ENCODE data around the gene APOA1.

APOA1 gene

DNA sequence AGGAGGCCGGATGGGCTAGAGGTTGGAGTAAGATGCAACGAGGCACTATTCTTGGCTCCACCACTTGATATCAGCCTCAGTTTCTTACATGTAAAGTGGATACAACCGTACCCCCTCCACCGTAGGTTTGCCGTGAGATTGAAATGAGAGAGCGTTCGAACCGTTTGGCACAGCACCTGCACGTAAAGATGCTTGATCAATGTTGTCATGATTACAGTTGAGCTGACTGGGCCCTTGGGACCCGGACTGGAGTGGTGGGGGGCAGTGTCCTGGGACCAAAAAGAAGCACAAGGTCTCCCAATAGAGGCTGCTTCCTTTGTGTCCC lies 4.0 kb downstream of the APOA1 start:
- no peak for DNase-seq

DNA sequence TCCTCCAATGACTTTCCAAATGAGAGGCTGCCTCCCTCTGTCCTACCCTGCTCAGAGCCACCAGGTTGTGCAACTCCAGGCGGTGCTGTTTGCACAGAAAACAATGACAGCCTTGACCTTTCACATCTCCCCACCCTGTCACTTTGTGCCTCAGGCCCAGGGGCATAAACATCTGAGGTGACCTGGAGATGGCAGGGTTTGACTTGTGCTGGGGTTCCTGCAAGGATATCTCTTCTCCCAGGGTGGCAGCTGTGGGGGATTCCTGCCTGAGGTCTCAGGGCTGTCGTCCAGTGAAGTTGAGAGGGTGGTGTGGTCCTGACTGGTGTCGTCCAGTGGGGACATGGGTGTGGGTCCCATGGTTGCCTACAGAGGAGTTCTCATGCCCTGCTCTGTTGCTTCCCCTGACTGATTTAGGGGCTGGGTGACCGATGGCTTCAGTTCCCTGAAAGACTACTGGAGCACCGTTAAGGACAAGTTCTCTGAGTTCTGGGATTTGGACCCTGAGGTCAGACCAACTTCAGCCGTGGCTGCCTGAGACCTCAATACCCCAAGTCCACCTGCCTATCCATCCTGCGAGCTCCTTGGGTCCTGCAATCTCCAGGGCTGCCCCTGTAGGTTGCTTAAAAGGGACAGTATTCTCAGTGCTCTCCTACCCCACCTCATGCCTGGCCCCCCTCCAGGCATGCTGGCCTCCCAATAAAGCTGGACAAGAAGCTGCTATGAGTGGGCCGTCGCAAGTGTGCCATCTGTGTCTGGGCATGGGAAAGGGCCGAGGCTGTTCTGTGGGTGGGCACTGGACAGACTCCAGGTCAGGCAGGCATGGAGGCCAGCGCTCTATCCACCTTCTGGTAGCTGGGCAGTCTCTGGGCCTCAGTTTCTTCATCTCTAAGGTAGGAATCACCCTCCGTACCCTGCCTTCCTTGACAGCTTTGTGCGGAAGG lies 4.8 kb downstream of the APOA1 start:
- no peak for DNase-seq

DNA sequence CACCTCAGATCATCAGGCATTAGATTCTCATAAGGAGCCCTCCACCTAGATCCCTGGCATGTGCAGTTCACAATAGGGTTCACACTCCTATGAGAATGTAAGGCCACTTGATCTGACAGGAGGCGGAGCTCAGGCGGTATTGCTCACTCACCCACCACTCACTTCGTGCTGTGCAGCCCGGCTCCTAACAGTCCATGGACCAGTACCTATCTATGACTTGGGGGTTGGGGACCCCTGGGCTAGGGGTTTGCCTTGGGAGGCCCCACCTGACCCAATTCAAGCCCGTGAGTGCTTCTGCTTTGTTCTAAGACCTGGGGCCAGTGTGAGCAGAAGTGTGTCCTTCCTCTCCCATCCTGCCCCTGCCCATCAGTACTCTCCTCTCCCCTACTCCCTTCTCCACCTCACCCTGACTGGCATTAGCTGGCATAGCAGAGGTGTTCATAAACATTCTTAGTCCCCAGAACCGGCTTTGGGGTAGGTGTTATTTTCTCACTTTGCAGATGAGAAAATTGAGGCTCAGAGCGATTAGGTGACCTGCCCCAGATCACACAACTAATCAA lies 5.6 kb downstream of the APOA1 start:
- no peak for DNase-seq

DNA sequence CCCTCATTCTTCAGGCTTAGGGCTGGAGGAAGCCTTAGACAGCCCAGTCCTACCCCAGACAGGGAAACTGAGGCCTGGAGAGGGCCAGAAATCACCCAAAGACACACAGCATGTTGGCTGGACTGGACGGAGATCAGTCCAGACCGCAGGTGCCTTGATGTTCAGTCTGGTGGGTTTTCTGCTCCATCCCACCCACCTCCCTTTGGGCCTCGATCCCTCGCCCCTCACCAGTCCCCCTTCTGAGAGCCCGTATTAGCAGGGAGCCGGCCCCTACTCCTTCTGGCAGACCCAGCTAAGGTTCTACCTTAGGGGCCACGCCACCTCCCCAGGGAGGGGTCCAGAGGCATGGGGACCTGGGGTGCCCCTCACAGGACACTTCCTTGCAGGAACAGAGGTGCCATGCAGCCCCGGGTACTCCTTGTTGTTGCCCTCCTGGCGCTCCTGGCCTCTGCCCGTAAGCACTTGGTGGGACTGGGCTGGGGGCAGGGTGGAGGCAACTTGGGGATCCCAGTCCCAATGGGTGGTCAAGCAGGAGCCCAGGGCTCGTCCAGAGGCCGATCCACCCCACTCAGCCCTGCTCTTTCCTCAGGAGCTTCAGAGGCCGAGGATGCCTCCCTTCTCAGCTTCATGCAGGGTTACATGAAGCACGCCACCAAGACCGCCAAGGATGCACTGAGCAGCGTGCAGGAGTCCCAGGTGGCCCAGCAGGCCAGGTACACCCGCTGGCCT lies 7.1 kb downstream of the APOA1 start:
- no peak for DNase-seq

DNA sequence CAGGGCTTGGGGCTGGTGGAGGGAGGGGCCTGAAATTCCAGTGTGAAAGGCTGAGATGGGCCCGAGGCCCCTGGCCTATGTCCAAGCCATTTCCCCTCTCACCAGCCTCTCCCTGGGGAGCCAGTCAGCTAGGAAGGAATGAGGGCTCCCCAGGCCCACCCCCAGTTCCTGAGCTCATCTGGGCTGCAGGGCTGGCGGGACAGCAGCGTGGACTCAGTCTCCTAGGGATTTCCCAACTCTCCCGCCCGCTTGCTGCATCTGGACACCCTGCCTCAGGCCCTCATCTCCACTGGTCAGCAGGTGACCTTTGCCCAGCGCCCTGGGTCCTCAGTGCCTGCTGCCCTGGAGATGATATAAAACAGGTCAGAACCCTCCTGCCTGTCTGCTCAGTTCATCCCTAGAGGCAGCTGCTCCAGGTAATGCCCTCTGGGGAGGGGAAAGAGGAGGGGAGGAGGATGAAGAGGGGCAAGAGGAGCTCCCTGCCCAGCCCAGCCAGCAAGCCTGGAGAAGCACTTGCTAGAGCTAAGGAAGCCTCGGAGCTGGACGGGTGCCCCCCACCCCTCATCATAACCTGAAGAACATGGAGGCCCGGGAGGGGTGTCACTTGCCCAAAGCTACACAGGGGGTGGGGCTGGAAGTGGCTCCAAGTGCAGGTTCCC lies 7.8 kb downstream of the APOA1 start, which contains the start of gene APOC3:
Gene APOC3, plus strand, starts transcription at position 383 of the 659 bp plus-strand sequence. CDS start 676 bp downstream, outside the sequence.
- DNase-seq, result no peak

DNA sequence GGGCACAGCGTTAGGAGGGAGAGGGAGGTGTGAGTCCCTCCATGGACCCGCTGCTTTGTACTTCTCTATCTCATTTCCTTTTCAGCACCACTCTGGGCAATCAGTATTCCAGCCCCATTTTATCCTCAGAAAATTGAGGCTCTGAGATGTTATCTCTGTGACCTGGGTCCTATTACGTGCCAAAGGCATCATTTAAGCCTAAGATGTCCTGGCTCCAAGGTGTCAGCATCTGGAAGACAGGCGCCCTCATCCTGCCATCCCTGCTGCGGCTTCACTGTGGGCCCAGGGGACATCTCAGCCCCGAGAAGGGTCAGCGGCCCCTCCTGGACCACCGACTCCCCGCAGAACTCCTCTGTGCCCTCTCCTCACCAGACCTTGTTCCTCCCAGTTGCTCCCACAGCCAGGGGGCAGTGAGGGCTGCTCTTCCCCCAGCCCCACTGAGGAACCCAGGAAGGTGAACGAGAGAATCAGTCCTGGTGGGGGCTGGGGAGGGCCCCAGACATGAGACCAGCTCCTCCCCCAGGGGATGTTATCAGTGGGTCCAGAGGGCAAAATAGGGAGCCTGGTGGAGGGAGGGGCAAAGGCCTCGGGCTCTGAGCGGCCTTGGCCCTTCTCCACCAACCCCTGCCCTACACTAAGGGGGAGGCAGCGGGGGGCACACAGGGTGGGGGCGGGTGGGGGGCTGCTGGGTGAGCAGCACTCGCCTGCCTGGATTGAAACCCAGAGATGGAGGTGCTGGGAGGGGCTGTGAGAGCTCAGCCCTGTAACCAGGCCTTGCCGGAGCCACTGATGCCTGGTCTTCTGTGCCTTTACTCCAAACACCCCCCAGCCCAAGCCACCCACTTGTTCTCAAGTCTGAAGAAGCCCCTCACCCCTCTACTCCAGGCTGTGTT lies 8.5 kb downstream of the APOA1 start:
- no peak for DNase-seq

DNA sequence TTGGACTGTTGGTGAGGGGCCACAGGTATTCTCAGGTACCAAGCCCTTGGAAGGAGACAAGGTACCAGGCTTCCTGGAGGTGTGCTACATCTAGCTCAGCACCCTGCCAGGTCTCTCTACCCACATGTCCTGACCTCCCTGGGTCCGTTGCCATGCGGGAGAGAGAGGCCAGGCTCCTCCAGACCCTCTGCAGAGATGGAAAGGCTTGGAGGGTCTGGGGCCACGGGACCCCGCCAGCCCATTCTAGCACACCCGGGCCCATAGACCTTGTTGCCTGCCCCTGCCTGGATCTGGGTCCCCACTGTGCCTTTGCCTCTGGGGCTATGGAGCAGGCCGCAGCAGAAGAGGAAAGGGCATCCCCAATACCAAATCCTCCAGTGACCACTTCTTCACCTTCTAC lies 10.0 kb downstream of the APOA1 start:
- DNase-seq, result no peak

DNA sequence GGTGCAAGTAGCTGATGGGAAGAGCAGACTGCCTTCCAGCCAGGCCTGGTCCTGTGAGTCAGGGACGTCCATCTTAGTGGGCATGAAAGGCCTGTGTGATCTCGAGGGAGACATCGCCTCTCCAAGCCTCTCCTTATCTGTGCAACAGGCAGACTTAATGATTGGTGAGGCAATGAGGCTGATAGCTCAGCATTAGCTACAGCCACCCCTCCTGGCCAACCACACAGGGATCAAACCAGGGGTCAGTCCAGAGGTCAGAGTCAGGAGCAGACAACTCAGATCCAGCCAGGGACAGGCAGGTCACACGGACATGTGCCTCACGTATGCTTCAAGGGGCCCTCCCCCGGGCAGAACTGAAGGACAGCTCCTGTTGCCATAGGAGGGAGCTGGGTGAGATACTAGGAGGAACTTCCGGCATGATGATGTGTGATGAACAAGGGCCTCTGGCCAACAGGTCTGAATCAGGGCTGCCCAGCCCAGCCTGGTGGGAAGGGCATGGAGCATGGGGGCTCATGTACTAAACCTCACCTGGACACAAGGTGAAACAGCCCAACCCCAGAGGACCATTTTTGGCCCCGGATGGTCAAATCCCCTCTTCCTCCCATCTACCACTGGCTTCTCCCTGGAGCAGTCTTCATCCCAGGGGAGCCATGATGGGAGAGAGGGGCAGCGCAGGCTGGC lies 10.5 kb downstream of the APOA1 start:
- DNase-seq, result no peak

DNA sequence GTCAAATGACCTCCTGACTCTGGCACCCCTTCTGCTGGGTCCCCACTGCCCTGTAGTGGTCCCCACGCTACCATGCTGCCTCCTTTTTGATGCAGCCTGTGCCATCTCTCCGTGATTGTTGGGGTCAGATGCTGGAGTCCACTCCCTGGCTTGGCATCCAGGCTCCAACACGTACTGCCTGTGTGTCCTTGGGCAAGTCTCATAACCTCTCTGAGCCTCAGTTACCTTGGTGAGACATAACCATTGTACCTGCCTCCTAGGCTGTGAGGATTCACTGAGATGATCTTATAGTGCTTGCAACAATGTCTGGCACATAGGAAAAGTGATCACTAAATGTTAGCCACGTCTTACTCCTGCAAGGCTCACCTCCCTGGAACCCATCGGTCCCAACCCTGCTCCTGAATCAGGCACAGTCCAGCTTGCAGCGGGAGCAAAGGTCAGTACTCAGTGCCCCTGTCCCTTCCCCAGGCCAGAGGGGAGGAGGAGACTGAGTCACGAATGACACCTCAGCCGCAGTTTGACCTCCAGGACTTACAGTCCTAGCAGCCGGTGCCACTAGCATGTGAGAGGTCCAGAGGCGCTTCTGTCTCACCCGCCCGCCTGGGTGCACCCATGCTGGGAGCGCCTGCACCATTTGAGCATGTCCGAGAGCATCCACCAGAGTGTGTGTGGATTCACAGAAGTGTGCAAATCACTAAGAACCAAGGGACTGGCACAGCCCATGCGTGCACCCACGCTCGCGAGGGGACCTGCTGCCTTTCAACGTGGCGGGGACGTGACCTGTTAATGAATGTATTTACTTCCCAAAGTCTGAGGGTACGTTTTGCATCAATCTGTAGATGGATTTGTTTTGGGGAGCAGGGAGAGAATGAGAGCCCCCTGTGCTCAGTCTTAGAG lies 11.3 kb downstream of the APOA1 start:
- no peak for DNase-seq

DNA sequence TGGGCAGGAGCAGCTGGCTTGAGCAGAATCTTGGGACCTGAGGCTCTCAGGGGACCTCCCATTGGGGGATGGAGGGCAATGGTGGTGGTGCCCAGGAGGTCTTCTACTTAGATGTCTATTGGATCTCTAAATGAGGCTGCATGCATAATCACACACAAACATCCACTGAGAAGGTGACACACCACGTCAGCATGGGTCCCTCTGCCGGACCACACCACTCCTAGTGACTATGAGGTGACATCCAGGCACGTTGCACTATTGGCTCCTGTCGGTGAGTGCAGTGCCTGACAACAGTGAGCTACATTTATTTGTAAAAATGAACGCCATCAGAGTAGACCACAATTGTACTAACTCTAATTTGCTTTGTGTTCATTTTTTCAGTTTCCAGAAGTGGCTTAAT lies 12.0 kb downstream of the APOA1 start:
- DNase-seq, result no peak

DNA sequence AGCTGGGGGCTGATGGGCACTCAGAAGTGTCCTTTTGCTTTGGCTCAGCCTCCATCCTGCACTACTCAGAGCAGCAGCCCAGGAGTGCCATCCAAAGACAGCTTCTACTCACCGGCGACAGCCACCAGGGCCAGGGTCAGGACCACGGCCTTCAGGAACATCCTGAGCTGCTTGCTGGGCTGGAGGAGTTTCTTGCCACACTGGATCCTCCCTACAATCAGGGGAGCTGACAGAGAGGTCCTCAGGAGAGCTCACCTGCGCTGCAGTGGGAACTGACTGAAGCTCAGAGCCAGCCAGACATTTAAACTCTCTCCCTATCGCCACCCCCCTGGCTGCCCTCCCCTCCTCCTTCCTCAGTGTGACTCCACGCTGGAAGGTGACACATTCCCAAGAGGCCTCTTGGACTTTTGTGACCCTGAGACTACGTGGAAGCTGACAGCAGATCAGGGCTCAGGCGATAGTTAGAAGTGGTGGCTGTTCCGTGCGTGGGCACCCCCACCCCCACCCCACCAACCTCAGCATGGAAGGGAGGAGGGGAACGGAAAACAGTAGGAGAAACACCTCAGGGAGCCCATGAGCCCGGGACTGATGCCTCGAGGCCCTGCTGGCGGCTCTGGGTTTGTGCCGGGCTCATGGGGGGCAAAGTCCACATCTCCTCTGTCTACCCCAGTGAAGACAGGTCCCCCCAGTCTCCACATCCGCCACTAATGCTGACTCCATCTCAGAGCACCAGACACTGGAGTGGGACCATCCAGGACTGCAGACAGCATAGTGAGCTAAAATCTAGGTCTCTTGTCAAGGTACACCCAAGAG lies 14.2 kb downstream of the APOA1 start, which contains the start of gene APOA4:
Gene APOA4, minus strand, starts transcription at position 274 of the 813 bp plus-strand sequence. Its CDS starts 113 bp downstream, at position 161.
- no peak for DNase-seq

DNA sequence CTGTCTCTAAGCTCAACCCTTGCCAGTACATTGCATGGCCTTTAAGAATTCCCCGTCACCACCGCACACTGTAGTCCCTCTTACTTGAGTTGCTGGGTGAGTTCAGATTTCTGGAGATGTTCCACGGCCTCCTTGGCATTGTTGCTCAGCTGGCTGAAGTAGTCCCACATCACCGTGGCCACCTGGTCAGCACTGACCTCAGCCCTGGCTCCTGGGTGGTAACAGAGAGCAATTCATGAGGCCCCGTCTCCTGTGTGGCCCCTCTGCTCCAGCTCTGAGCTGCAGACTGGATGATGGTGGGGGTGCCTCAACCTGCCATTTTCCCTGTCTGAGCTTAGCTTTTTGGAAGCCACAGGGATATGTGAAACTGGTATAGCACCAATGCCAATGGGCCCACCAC lies 14.8 kb downstream of the APOA1 start:
- DNase-seq, result no peak

DNA sequence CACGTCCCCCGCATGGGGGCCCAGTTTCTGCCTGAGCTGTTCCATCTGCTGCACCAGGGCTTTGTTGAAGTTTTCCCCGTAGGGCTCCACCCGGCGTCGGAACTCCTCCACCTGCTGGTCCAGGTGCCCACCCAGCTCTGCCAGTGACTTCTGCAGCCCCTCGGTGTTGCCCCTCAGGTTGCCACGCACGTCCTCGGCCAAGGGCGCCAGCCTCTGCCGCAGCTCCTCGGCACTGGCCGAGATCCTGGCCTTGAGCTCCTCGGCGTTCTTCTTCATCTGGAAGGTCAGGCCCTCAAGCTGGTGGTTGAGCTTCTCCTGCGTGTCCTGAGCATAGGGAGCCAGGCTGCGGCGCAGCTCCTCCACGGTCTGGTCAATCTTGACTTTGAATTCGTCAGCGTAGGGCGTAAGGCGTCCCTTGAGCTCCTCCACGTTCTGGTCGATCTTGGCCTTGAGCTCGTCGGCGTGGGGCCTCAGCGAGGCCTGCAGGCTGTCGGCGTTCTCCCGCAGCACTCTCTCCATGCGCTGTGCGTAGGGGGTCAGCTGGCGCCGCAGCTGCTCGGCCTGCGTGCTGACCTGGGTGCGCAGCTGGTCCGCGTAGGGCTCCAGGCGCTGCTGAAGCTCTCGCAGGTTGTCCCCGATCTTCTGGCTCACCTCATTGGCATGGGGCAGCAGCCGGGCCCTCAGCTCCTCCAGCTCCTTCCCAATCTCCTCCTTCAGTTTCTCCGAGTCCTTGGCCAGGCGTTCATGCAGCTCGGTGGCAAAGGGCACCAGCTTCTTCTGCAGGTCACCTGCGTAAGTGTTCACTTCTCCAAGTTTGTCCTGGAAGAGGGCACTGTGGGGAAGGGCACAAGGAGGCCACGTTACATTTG lies 16.1 kb downstream of the APOA1 start:
- DNase-seq, result no peak

DNA sequence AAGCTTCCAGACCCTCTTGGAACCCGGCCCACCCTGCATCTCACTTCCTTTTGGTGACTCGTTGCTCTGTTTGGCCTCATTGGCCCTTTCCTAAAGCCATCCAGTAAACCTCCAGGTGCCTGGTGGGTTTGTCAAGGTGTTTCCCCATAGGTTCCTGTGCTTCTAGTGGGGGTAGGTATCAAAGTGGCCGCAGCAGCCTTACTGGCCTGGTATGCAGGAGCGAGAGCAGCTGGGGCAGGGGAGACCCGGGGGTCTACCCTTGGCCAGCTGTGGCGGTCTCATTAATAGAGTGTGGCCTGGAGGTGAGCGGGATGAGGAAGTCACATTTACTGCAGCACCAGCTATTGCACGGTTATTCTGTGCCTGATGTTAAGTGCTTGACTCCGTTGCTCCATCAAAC lies 18.4 kb downstream of the APOA1 start:
- no peak for DNase-seq

DNA sequence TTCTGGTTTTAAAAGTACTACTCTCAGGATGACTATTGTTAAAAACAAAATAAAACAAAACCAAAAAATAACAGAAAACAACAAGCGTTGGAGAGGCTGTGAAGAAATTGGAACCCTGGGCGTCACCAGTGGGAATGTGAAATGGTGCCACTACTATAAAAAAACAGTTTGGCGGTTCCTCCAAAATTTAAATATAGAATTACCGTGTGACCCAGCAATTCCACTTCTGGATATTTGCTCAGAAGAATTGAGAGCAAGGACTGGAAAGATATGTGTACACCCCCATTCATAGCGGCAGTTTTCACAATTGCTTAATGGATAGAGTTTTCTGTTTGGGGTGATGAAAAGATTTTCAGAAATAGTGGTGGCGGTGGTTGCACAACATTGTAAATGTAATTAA lies 22.9 kb downstream of the APOA1 start:
- DNase-seq, result no peak

DNA sequence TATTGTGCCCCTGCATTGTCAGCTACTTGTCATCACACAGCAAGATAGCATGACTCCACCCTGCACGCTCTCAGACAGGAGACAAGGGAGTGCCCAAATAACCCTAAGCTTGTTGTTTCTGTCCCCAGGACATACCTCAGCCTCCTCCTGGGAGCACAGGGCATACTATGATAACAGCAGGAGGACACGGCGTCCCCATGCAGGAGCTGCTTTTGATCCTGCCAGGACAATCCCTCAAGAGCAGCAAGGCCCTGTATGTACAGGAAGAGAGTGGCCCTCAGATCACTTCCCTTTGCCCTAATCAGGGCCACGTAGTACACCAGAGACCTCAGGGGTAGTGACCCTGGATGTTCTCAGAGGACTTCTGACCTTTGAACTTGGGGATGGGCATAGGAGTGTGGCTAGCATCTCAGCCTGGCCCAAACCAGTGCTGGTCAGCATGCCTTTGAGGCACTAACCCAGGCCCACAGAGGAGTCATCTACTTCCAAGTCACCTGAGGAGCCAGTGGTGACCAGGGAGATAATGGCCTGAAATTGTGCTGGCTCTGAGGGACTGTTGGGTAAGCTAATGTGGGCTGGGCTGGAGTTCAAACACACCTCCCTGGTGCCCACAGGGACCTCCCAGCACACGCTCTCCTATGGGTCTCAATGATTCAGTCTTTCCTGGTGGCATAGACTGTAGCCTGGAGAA lies 23.5 kb downstream of the APOA1 start:
- no peak for DNase-seq

DNA sequence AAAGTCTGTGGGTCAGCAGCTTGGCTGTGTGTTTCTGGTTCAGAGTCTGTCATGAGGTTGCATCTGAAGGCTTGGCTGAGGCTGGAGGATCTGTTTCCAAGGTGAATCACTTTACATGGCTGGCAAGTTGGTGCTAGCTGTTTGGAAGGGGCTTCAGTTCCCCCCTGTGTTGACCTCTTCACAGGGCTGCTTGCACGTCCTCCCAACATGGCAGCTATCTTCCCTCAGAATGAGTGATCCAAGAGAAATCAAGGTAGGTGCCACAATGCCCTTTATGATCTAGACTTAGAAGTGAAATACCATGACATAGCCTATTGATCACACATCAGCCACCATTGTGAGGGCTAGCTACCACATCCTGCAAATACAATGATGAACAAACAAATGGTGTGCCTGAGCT lies 24.3 kb downstream of the APOA1 start:
- DNase-seq, result no peak

DNA sequence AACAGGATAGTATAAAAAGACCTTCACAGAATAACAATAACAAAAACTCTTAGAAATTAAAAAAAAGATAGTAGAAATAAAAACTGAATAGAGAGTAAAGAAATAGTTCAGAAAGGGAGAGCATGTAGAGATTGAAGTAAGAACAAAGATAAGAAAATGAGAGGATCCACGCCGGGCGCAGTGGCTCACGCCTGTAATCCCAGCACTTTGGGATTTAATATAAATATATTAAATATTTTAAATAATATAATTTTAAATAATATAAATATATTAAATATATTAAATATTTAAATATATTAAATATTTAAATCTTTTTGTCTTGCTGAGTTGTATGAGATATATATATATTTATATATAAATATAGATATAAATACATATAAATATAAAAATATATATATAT lies 25.3 kb downstream of the APOA1 start:
- no peak for DNase-seq

All from GDM1 (cell line).